K562 (cell line): ENCODE measurements around the gene THADA. TPM values are rescaled to one million over a fixed set of nuclear protein-coding genes. Genes with fewer than 3 reads are reported as not detected.

Experiments
- ATAC-seq: fragments of 200-7000 bp; cut with Tn5 transposase; 3 replicates; pipeline ENCODE4 v1.9.1; 2020; ENCODE audit warnings: moderate library complexity
- BruUV-seq: library from RNA; stranded (reverse); fragments of 400-500 nt; replicated peaks from 2 replicates; lab custom pipeline; 2021; lab: Mats Ljungman, UMichigan
- CTCF ChIA-PET: fragments of 300-600 bp; formaldehyde crosslinking; extraction: SDS; loops from one replicate; lab custom pipeline; 2021; ENCODE audit warnings: low intra/inter-chr PET ratio; lab: Yijun Ruan, JAX
- POLR2A ChIA-PET: fragments of 300-600, 350-650 bp; sonication (Branson Sonifier 250); formaldehyde crosslinking; extraction: SDS; loops from one replicate; lab custom pipeline; 2021; ENCODE audit warnings: antibody characterized with exemption, inconsistent platforms; lab: Yijun Ruan, JAX
- DNase-seq, 4 experiments: peaks; one replicate each; pipeline versions ENCODE4 v3.0.0 to v3.0.0-alpha.2; 2011 to 2018; ENCODE audit warnings: low spot score in 3 of 4, mixed read lengths in 3 of 4; ENCODE audit errors: extremely low read depth in 1 of 4
- FAIRE-seq: peaks from 2 replicates; lab custom pipeline; 2011; peaks lifted over from hg19 to GRCh38; lab: Jason Lieb, UNC
- H2AFZ ChIP-seq: 2 replicates; pipeline ENCODE4 v1.6.0; 2011; ENCODE audit warnings: low read depth, low read length, control low read depth, inconsistent platforms
- H3K27ac ChIP-seq: fragments of 200-600 bp; 3 replicates; pipeline ENCODE4 v1.8.0; 2011; ENCODE audit warnings: low read depth, mild to moderate bottlenecking, control low read depth, inconsistent platforms, low read length, moderate library complexity, mixed read lengths; ENCODE audit errors: extremely low read depth
- H3K27me3 ChIP-seq, 2 experiments: fragments of 300-600 bp in 1 of 2; 2 replicates in 1 of 2; 3 replicates in 1 of 2; pipeline versions ENCODE4 v1.6.0 to v1.8.0; 2011; ENCODE audit warnings: inconsistent platforms in 2 of 2, low read length in 2 of 2, mild to moderate bottlenecking in 1 of 2, mixed read lengths in 1 of 2, moderate library complexity in 1 of 2; ENCODE audit not compliant: control insufficient read depth in 2 of 2, insufficient read depth in 2 of 2
- H3K36me3 ChIP-seq: fragments of 300-600 bp; 3 replicates; pipeline ENCODE4 v1.8.0; 2011; ENCODE audit warnings: mild to moderate bottlenecking, low read length, inconsistent platforms; ENCODE audit not compliant: control insufficient read depth, insufficient read depth
- H3K4me1 ChIP-seq, 2 experiments: fragments of 200-600 bp in 1 of 2; replicated peaks in 1 of 2; 2 replicates in 1 of 2; 3 replicates in 1 of 2; pipeline versions ENCODE4 v1.5.1 to v1.8.0; 2011; ENCODE audit warnings: inconsistent platforms in 2 of 2, low read length in 2 of 2, mild to moderate bottlenecking in 1 of 2, mixed read lengths in 1 of 2, moderate library complexity in 1 of 2; ENCODE audit not compliant: control insufficient read depth in 2 of 2, insufficient read depth in 2 of 2
- H3K4me2 ChIP-seq: 2 replicates; pipeline ENCODE4 v1.6.1; 2011; ENCODE audit warnings: low read length, control low read depth, inconsistent platforms, mixed read lengths; ENCODE audit not compliant: insufficient read depth
- H3K4me3 ChIP-seq: fragments of 200-600 bp; sonication (generic), shearing (Covaris generic); 2 replicates; pipeline ENCODE4 v1.5.1; 2016; ENCODE audit warnings: control low read depth, inconsistent platforms
- H3K79me2 ChIP-seq: fragments of 200-600 bp; 3 replicates; pipeline ENCODE4 v1.8.0; 2011; ENCODE audit warnings: low read length, inconsistent platforms; ENCODE audit not compliant: control insufficient read depth, insufficient read depth
- H3K9ac ChIP-seq, 2 experiments: 2 replicates each; pipeline versions ENCODE4 v1.6.0 to v1.6.1; 2011; ENCODE audit warnings: low read depth in 2 of 2, low read length in 2 of 2, control low read depth in 1 of 2, inconsistent platforms in 1 of 2, mild to moderate bottlenecking in 1 of 2, mixed read lengths in 1 of 2; ENCODE audit not compliant: insufficient read depth in 1 of 2
- H3K9me1 ChIP-seq: one replicate; pipeline ENCODE4 v1.6.0; 2011; ENCODE audit warnings: inconsistent platforms, mild to moderate bottlenecking, low read length, moderate library complexity; ENCODE audit not compliant: control insufficient read depth, insufficient read depth
- H3K9me3 ChIP-seq: replicated peaks from 2 replicates; pipeline ENCODE4 v1.5.1; 2011; ENCODE audit warnings: low read depth, low read length, inconsistent platforms; ENCODE audit not compliant: control insufficient read depth, insufficient read depth
- H4K20me1 ChIP-seq: replicated peaks from 2 replicates; pipeline ENCODE4 v1.6.1; 2011; ENCODE audit warnings: low read length, inconsistent platforms, mixed read lengths; ENCODE audit not compliant: control insufficient read depth, insufficient read depth
- ETS2 ChIP-seq: IDR thresholded peaks from 2 replicates; pipeline ENCODE4 v1.6.1; 2016; ENCODE audit warnings: borderline replicate concordance, missing genetic modification characterization, mild to moderate bottlenecking, moderate library complexity, missing compliant biosample characterization; ENCODE audit not compliant: poor library complexity, severe bottlenecking
- FOSL1 ChIP-seq: fragments of 200-800 bp; sonication (Bioruptor generic); conservative IDR thresholded peaks from 2 replicates; pipeline ENCODE4 v1.6.1; 2016; ENCODE audit warnings: missing genetic modification characterization, missing compliant biosample characterization
- HLTF ChIP-seq: fragments of 450-650 bp; IDR thresholded peaks from 2 replicates; pipeline ENCODE4 v1.6.1; 2016
- HNRNPUL1 ChIP-seq: fragments of 200-400 bp; formaldehyde crosslinking; IDR thresholded peaks from 2 replicates; pipeline ENCODE4 v1.6.1; 2017; ENCODE audit warnings: low read length
- MECOM ChIP-seq: fragments of 250-450 bp; sonication (Bioruptor Pico); IDR thresholded peaks from 2 replicates; pipeline ENCODE4 v1.8.0; 2022; ENCODE audit warnings: inconsistent platforms
- MIER1 ChIP-seq: fragments of 450-650 bp; IDR thresholded peaks from 2 replicates; pipeline ENCODE4 v1.6.1; 2016; ENCODE audit warnings: antibody characterized with exemption, mild to moderate bottlenecking, low read depth
- NCOA2 ChIP-seq, 2 experiments: fragments of 450-650 bp; IDR thresholded peaks; 2 replicates each; pipeline ENCODE4 v1.6.1; 2018; ENCODE audit warnings: mild to moderate bottlenecking in 2 of 2, moderate library complexity in 1 of 2; ENCODE audit not compliant: partially characterized antibody in 2 of 2
- RBM25 ChIP-seq: fragments of 200-400 bp; formaldehyde crosslinking; IDR thresholded peaks from 2 replicates; pipeline ENCODE4 v1.6.1; 2018; ENCODE audit warnings: low read length, low read depth, moderate library complexity; ENCODE audit not compliant: severe bottlenecking
- TFAM ChIP-seq: fragments of 250-450 bp; sonication (Bioruptor Pico); conservative IDR thresholded peaks from 2 replicates; pipeline ENCODE4 v1.5.0; 2021; ENCODE audit warnings: mild to moderate bottlenecking, moderate library complexity
- TFAP4 ChIP-seq: sonication (generic); formaldehyde crosslinking; IDR thresholded peaks from 2 replicates; pipeline ENCODE4 v1.8.0; 2022; ENCODE audit warnings: missing genetic modification reagents, mild to moderate bottlenecking, moderate library complexity, borderline replicate concordance
- TRIM28 ChIP-seq: fragments of 450-650 bp; IDR thresholded peaks from 2 replicates; pipeline ENCODE4 v1.6.1; 2017
- VEZF1 ChIP-seq: fragments of 200-800 bp; sonication (Bioruptor generic); IDR thresholded peaks from 2 replicates; pipeline ENCODE4 v1.6.1; 2017; ENCODE audit warnings: missing genetic modification characterization, missing compliant biosample characterization
- XRCC4 ChIP-seq: IDR thresholded peaks from one replicate; pipeline ENCODE4 v1.6.1; 2011; ENCODE audit not compliant: insufficient read depth, insufficient read length; ENCODE audit errors: extremely low read depth
- ZBTB11 ChIP-seq, 3 experiments: fragments of 200-800 bp in 1 of 3; fragments of 250-450 bp in 1 of 3; fragments of 450-650 bp in 1 of 3; sonication (Bioruptor Pico) in 1 of 3; sonication (Bioruptor generic) in 1 of 3; formaldehyde crosslinking in 1 of 3; IDR thresholded peaks; 2 replicates each; pipeline versions ENCODE4 v1.6.1 to v1.8.0; 2016 to 2022; ENCODE audit warnings: mild to moderate bottlenecking in 2 of 3, missing genetic modification characterization in 2 of 3, missing compliant biosample characterization in 1 of 3, moderate library complexity in 1 of 3
- ZC3H4 ChIP-seq: sonication (generic); formaldehyde crosslinking; IDR thresholded peaks from 2 replicates; pipeline ENCODE4 v1.9.0; 2021; ENCODE audit warnings: missing genetic modification reagents, borderline replicate concordance
- ZNF764 ChIP-seq: fragments of 250-450 bp; sonication (Bioruptor Pico); IDR thresholded peaks from 2 replicates; pipeline ENCODE4 v1.4.0; 2020; ENCODE audit warnings: low read depth, mild to moderate bottlenecking, moderate library complexity
- WGBS: fragments of 100-300 bp; shearing (Covaris generic); methylation state at CpG from one replicate; pipeline ENCODE4 v1.1.6; 2016; ENCODE audit warnings: low coverage, mixed read lengths; ENCODE audit not compliant: insufficient coverage; ENCODE audit errors: missing lambda C conversion rate; 5-methylcytosine and 5-hydroxymethylcytosine counted together
- in situ Hi-C: fragments of 300-500 bp; cut with MboI; formaldehyde crosslinking; loops from 4 replicates; pipeline ENCODE4 v1.15.0; 2018; ENCODE audit warnings: inconsistent platforms, mixed read lengths
- intact Hi-C: fragments of 100-400 bp; cut with micrococcal nuclease; formaldehyde crosslinking; loops from 2 replicates; pipeline ENCODE4 v1.14.2; 2022
- polyA plus RNA-seq, 8 experiments: library from polyadenylated mRNA; depleted of rRNA in 4 of 8; stranded (reverse) in 5 of 8; unstranded in 3 of 8; fragments of >200 nt; fragmentation: Nextera tagmentation in 2 of 8; fragmentation: Illumina TruSeq in 1 of 8; extraction: Ambion mirVana in 2 of 8; extraction: Trizol in 1 of 8; gene quantifications; 2 replicates each; pipeline versions ENCODE4 v1.2.1 to v1.2.3, GENCODE V29; 2011 to 2014; ENCODE audit warnings: inconsistent platforms in 1 of 8, missing spikeins in 1 of 8
- total RNA-seq, 7 experiments: library from RNA; depleted of rRNA in 6 of 7; stranded (reverse); fragments of >200 nt in 6 of 7; fragmentation: Illumina TruSeq in 2 of 7; extraction: Trizol in 2 of 7; gene quantifications; 2 replicates each; pipeline versions ENCODE4 v1.2.1 to v1.2.3, GENCODE V29; 2011 to 2021; ENCODE audit warnings: low replicate concordance in 1 of 7

THADA gene
- total and polyA plus RNA-seq, 9 of the 15 experiments (the other 6 are each of a cell fraction or from before 2014, with no cell fraction given), result 17.8 to 34.7 (median 31.9) TPM

- no peak for ATAC-seq
- H3K9me3 ChIP-seq, result no peaks in the 10 kb centered on the region
- H3K27ac ChIP-seq, result no peak overlapping the region
- no peak overlapping the region for H3K4me2 ChIP-seq
- H3K27me3 ChIP-seq, result no peaks in the 10 kb centered on the region
- in situ Hi-C loops (no loop called here), intact Hi-C loops (no loop called here)
- no peak overlapping the region for H2AFZ ChIP-seq
- DNase-seq, result no peak
- H3K4me1 ChIP-seq, result no peaks in the 10 kb centered on the region
- ChIA-PET CTCF (no interaction called here), POLR2A (interaction anchor here (0.6 to 1.2 kb wide), 3 partner anchors 10 to 12 kb away, joined by 3 to 5 read pairs (median 3); no protein-coding TSS in a partner anchor)
- H3K79me2 ChIP-seq, result no peaks in the 10 kb centered on the region
- no peak overlapping the region for H3K9ac ChIP-seq
- TF ChIP-seq HNRNPUL1 (no peak), FOSL1 (no peak), XRCC4 (no peak), MECOM (CRISPR knock-in tag) (no peak), ZNF764 (CRISPR knock-in tag) (no peak), TFAP4 (no peak), RBM25 (no peak), VEZF1 (no peak), TFAM (CRISPR knock-in tag) (no peak), TRIM28 (no peak), MIER1 (no peak), ZBTB11 (CRISPR knock-in tag; IDR thresholded peaks at IDR 0.05) (no peak), NCOA2 (IDR thresholded peaks at IDR 0.05; ENCODE audit: partially characterized antibody in 2 of 2) (no peak), ETS2 (no peak), HLTF (no peak), ZC3H4 (CRISPR knock-in tag) (no peak)
- H3K4me3 ChIP-seq, result no peak overlapping the region
- FAIRE-seq, result no peak
- no peaks in the 10 kb centered on the region for H3K9me1 ChIP-seq
- 80% methylated on average over 2 of the region's 2 CpGs for WGBS
- no peaks in the 10 kb centered on the region for H4K20me1 ChIP-seq
- H3K36me3 ChIP-seq, result no peaks in the 10 kb centered on the region
- BruUV-seq, result no TSS peak
These were observed 158.5 kb downstream of the THADA start for GRCh38 chr2:43437363-43437762.
